GM12878 (cell line): ENCODE data around the gene OSBPL3. TPM values are rescaled to one million over a fixed set of nuclear protein-coding genes. Genes with fewer than 3 reads are reported as not detected.

Source experiments
- ATF7 ChIP-seq: fragments of 450-650 bp; IDR thresholded peaks from 2 replicates; pipeline ENCODE4 v1.6.1; 2016; ENCODE audit warnings: low read depth, mild to moderate bottlenecking
- MTA2 ChIP-seq: fragments of 450-650 bp; IDR thresholded peaks from 2 replicates; pipeline ENCODE4 v1.6.1; 2016; ENCODE audit warnings: low read depth, mild to moderate bottlenecking, moderate library complexity
- ZSCAN29 ChIP-seq: fragments of 450-650 bp; IDR thresholded peaks from 2 replicates; pipeline ENCODE4 v1.6.1; 2017; ENCODE audit warnings: mild to moderate bottlenecking, moderate library complexity
- polyA plus RNA-seq, 11 experiments: library from polyadenylated mRNA; depleted of rRNA in 4 of 11; unstranded in 6 of 11; stranded (reverse) in 5 of 11; fragments of >200 nt; fragmentation: Nextera tagmentation in 4 of 11; fragmentation: Illumina TruSeq in 1 of 11; extraction: Ambion mirVana in 4 of 11; extraction: Trizol in 1 of 11; gene quantifications; 1 replicate in 1 of 11; 2 replicates in 10 of 11; pipeline versions ENCODE4 v1.2.1 to v1.2.3, GENCODE V29; 2011 to 2016; ENCODE audit warnings: inconsistent platforms in 2 of 11, missing spikeins in 2 of 11, low read depth in 1 of 11
- total RNA-seq, 4 experiments: library from RNA; depleted of rRNA in 3 of 4; stranded (reverse); fragments of >200 nt in 3 of 4; fragmentation: Illumina TruSeq in 1 of 4; extraction: Trizol in 1 of 4; gene quantifications; 2 replicates each; pipeline versions ENCODE4 v1.2.1 to v1.2.3, GENCODE V29; 2013 to 2021
- TF ChIP-seq, protein P1 (sequence below): fragments of 450-650 bp; IDR thresholded peaks from 2 replicates; pipeline ENCODE4 v1.6.1; 2018; ENCODE audit warnings: mild to moderate bottlenecking, low read depth, moderate library complexity; ENCODE audit not compliant: partially characterized antibody
- TF ChIP-seq, protein P2 (sequence below): fragments of 450-650 bp; formaldehyde crosslinking; IDR thresholded peaks from 2 replicates; pipeline ENCODE4 v1.4.0; 2020; ENCODE audit warnings: mild to moderate bottlenecking, moderate library complexity

OSBPL3 gene
- total and polyA plus RNA-seq, 10 of the 15 experiments (the other 5 are each of a cell fraction or from before 2014, with no cell fraction given): 6.1 to 46.6 (median 27.0) TPM

- TF ChIP-seq MTA2 (no peak), ZSCAN29 (no peak), ATF7 (no peak)
- TF ChIP-seq, protein P1, sequence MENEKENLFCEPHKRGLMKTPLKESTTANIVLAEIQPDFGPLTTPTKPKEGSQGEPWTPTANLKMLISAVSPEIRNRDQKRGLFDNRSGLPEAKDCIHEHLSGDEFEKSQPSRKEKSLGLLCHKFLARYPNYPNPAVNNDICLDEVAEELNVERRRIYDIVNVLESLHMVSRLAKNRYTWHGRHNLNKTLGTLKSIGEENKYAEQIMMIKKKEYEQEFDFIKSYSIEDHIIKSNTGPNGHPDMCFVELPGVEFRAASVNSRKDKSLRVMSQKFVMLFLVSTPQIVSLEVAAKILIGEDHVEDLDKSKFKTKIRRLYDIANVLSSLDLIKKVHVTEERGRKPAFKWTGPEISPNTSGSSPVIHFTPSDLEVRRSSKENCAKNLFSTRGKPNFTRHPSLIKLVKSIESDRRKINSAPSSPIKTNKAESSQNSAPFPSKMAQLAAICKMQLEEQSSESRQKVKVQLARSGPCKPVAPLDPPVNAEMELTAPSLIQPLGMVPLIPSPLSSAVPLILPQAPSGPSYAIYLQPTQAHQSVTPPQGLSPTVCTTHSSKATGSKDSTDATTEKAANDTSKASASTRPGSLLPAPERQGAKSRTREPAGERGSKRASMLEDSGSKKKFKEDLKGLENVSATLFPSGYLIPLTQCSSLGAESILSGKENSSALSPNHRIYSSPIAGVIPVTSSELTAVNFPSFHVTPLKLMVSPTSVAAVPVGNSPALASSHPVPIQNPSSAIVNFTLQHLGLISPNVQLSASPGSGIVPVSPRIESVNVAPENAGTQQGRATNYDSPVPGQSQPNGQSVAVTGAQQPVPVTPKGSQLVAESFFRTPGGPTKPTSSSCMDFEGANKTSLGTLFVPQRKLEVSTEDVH: no peak
- TF ChIP-seq, protein P2, sequence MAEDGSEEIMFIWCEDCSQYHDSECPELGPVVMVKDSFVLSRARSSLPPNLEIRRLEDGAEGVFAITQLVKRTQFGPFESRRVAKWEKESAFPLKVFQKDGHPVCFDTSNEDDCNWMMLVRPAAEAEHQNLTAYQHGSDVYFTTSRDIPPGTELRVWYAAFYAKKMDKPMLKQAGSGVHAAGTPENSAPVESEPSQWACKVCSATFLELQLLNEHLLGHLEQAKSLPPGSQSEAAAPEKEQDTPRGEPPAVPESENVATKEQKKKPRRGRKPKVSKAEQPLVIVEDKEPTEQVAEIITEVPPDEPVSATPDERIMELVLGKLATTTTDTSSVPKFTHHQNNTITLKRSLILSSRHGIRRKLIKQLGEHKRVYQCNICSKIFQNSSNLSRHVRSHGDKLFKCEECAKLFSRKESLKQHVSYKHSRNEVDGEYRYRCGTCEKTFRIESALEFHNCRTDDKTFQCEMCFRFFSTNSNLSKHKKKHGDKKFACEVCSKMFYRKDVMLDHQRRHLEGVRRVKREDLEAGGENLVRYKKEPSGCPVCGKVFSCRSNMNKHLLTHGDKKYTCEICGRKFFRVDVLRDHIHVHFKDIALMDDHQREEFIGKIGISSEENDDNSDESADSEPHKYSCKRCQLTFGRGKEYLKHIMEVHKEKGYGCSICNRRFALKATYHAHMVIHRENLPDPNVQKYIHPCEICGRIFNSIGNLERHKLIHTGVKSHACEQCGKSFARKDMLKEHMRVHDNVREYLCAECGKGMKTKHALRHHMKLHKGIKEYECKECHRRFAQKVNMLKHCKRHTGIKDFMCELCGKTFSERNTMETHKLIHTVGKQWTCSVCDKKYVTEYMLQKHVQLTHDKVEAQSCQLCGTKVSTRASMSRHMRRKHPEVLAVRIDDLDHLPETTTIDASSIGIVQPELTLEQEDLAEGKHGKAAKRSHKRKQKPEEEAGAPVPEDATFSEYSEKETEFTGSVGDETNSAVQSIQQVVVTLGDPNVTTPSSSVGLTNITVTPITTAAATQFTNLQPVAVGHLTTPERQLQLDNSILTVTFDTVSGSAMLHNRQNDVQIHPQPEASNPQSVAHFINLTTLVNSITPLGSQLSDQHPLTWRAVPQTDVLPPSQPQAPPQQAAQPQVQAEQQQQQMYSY: no peak
Measured at GRCh38 chr7:24982917-24983316, 2.9 kb upstream of the OSBPL3 start (continued).
